ENCODE results near the gene FHOD1. TPM values are rescaled to one million over a fixed set of nuclear protein-coding genes. Genes with fewer than 3 reads are reported as not detected.

Gene FHOD1
- total and polyA plus RNA-seq, 10 of the 15 experiments (the other 5 are each of a cell fraction or from before 2014, with no cell fraction given): 8.9 to 65.7 (median 18.1) TPM

DNA sequence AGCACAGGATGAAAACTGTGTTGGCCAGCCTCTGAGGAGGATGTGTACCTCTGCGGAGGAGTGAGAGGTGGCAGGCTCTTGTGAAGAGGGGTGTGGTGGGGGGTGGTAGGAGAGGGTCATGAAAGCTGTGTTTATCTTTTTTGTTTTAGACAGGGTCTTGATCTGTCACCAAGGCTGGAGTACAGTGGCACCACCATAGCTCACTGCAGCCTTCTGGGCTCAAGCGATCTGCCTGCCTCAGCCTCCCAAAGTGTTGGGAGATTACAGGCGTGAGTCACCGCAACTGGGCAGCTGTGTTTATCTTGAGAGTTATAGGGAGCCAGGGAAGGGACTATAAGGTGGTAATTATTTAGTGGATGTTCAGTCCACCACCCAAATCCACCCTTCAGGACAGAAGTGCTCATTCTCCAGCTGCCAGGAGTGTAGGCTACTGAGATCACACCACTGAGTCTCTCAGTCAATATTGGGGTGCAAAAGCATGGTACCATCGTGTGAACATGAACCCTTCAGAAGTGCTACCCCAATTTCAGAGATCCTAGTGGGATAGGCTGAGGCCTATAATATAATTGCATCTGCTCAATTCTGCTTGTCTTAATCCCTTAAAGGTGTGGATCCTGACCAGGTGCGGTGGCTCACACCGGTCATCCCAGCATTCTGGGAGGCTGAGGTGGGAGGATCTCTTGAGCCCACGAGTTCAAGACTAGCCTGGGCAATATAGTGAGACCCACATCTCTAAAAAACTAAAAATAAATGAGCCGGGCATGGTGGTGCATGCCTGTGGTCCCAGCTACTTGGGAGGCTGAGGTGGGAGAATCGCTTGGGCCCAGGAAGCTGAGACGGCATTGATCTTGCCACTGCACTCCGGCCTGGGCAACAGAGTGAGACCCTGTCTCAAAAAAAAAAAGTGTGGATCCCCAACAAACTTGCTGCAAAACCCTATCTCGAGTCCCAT, 56.6 kb downstream of the FHOD1 start:
- ATAC-seq (no peak), FAIRE-seq (no peak), DNase-seq (ENCODE audit: low read depth, low spot score) (no peak)
- H3K27me3 ChIP-seq (replicated peaks in 1 of 2; ENCODE audit: control insufficient read depth in 2 of 2, insufficient read depth in 2 of 2, low read length in 1 of 2): no peaks in the 10 kb centered on the region
- H3K9ac ChIP-seq (ENCODE audit: control insufficient read depth, insufficient read depth, low read length): no peak overlapping the region
- RAD21 ChIA-PET (ENCODE audit: unreplicated experiment): no interaction called here
- H3K4me1 ChIP-seq (ENCODE audit: control insufficient read depth, insufficient read depth, low read length): peaks cover 8% of the 10 kb centered on the region
- H3K36me3 ChIP-seq (ENCODE audit: control insufficient read depth in 2 of 2, insufficient read depth in 2 of 2, low read length in 1 of 2): peaks cover 9 to 10% of the 10 kb centered on the region in 2 experiments
- no peaks in the 10 kb centered on the region for H3K9me3 ChIP-seq (replicated peaks; ENCODE audit: control insufficient read depth, insufficient read depth, low read length)
- peaks cover 4% of the 10 kb centered on the region for H4K20me1 ChIP-seq (ENCODE audit: control insufficient read depth, insufficient read depth)
- H3K4me3 ChIP-seq: no peak overlapping the region
- no peak overlapping the region for H3K27ac ChIP-seq (ENCODE audit: control insufficient read depth, insufficient read depth)
- no peak overlapping the region; the same call in 1 of the 2 replicates for H2AFZ ChIP-seq (ENCODE audit: control insufficient read depth, low read depth, low read length)
- in situ Hi-C loops (cut with MboI): no loop called here
- intact Hi-C loops (cut with micrococcal nuclease; ENCODE audit: unreplicated experiment): no loop called here
- peaks cover 23% of the 10 kb centered on the region for H3K79me2 ChIP-seq (ENCODE audit: control insufficient read depth, insufficient read depth, low read length)
- no peak overlapping the region for H3K4me2 ChIP-seq (ENCODE audit: control insufficient read depth, insufficient read depth)
- SMC1A ChIA-PET (ENCODE audit: uncharacterized antibody, unreplicated experiment): interaction anchor here (0.7 to 1.1 kb wide), 2 partner anchors 33 to 148 kb away, joined by 3 read pairs; no protein-coding TSS in a partner anchor
- 67% methylated on average over 13 of the region's 13 CpGs for WGBS (ENCODE audit: insufficient coverage, insufficient replicate concordance, low lambda C conversion rate, missing lambda C conversion rate)
- POLR2A ChIA-PET: interaction anchor here (1.4 kb wide), 1 partner anchor 36 kb away, joined by 5 read pairs; the partner anchor contains the start of gene TMEM208
- CTCF ChIA-PET: interaction anchor here (1.0 to 1.7 kb wide), 5 partner anchors 20 to 237 kb away, joined by 3 to 5 read pairs (median 4); partner anchors contain the start of genes NOL3 and TMEM208
- BruUV-seq (replicated peaks): no TSS peak
- TF ChIP-seq KDM1A (IDR thresholded peaks at IDR 0.05; ENCODE audit: borderline replicate concordance) (no peak), TARDBP (IDR thresholded peaks at IDR 0.05; ENCODE audit: borderline replicate concordance) (no peak), ZBED1 (IDR thresholded peaks at IDR 0.05; ENCODE audit: borderline replicate concordance) (no peak), SREBF1 (IDR thresholded peaks at IDR 0.05; ENCODE audit: low read length) (no peak), CBX5 (IDR thresholded peaks at IDR 0.05; ENCODE audit: low read depth) (no peak), RAD21 (IDR thresholded peaks at IDR 0.05; ENCODE audit: insufficient read depth, low read depth, low read length) (no peak), MYB (IDR thresholded peaks at IDR 0.05; ENCODE audit: borderline replicate concordance, low read depth, low read length) (no peak), CHD2 (IDR thresholded peaks at IDR 0.05; ENCODE audit: borderline replicate concordance, low read depth, low read length) (no peak), SP1 (IDR thresholded peaks at IDR 0.05; ENCODE audit: low read depth, low read length) (no peak), E2F8 (IDR thresholded peaks at IDR 0.05; ENCODE audit: low read depth, partially characterized antibody) (no peak), SIX5 (IDR thresholded peaks at IDR 0.05; ENCODE audit: low read depth, low read length, severe bottlenecking) (no peak), MTA3 (IDR thresholded peaks at IDR 0.05; ENCODE audit: borderline replicate concordance, low read length) (no peak), LARP7 (IDR thresholded peaks at IDR 0.05) (no peak), EP300 (IDR thresholded peaks at IDR 0.05; ENCODE audit: borderline replicate concordance in 1 of 2, control insufficient read depth in 1 of 2, low read depth in 2 of 2, low read length in 2 of 2) (no peak), YY1 (IDR thresholded peaks at IDR 0.05; ENCODE audit: low read depth, low read length) (no peak), CHD4 (IDR thresholded peaks at IDR 0.05) (no peak)
- TF ChIP-seq, protein P1, sequence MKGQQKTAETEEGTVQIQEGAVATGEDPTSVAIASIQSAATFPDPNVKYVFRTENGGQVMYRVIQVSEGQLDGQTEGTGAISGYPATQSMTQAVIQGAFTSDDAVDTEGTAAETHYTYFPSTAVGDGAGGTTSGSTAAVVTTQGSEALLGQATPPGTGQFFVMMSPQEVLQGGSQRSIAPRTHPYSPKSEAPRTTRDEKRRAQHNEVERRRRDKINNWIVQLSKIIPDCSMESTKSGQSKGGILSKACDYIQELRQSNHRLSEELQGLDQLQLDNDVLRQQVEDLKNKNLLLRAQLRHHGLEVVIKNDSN (IDR thresholded peaks at IDR 0.05; ENCODE audit: borderline replicate concordance, extremely low read length, insufficient read depth, low read depth, low read length): no peak
- TF ChIP-seq, protein P2, sequence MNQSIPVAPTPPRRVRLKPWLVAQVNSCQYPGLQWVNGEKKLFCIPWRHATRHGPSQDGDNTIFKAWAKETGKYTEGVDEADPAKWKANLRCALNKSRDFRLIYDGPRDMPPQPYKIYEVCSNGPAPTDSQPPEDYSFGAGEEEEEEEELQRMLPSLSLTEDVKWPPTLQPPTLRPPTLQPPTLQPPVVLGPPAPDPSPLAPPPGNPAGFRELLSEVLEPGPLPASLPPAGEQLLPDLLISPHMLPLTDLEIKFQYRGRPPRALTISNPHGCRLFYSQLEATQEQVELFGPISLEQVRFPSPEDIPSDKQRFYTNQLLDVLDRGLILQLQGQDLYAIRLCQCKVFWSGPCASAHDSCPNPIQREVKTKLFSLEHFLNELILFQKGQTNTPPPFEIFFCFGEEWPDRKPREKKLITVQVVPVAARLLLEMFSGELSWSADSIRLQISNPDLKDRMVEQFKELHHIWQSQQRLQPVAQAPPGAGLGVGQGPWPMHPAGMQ (IDR thresholded peaks at IDR 0.05; ENCODE audit: borderline replicate concordance): no peak

All from GM12878 (cell line).